WTC11 (cell line): ENCODE results near the gene FOXJ1. TPM values are rescaled to one million over a fixed set of nuclear protein-coding genes. Genes with fewer than 3 reads are reported as not detected.
A peak's percentile ranks its signal among the peaks of the same experiment; 100 is the strongest.

Experiments
- ATAC-seq: fragments of 200-7000 bp; cut with Tn5 transposase; 2 replicates; pipeline ENCODE4 v1.10.0; 2021; ENCODE audit warnings: mild to moderate bottlenecking, moderate library complexity
- CTCF ChIA-PET: fragments of 300-600 bp; sonication (Branson Sonifier 250); formaldehyde crosslinking; loops from one replicate; lab custom pipeline; 2021; ENCODE audit warnings: antibody characterized with exemption; lab: Charles Lee
- POLR2A ChIA-PET: fragments of 350-600 bp; sonication (Branson Sonifier 250); formaldehyde crosslinking; loops from one replicate; lab custom pipeline; 2021; ENCODE audit warnings: antibody characterized with exemption; lab: Charles Lee
- DNase-seq: peaks from one replicate; pipeline ENCODE4 v3.0.0; 2021; ENCODE audit warnings: low spot score
- H3K27ac Mint-ChIP-seq: 2 replicates; pipeline ENCODE4 v1.8.0; 2021; ENCODE audit warnings: mixed read lengths
- H3K27me3 Mint-ChIP-seq: 2 replicates; pipeline ENCODE4 v1.8.0; 2021; ENCODE audit warnings: low read depth, mild to moderate bottlenecking, moderate library complexity, mixed read lengths
- H3K36me3 Mint-ChIP-seq: 2 replicates; pipeline ENCODE4 v1.8.0; 2021; ENCODE audit warnings: mixed read lengths
- H3K4me1 Mint-ChIP-seq: 2 replicates; pipeline ENCODE4 v1.8.0; 2022; ENCODE audit warnings: mixed read lengths
- H3K4me3 Mint-ChIP-seq: 2 replicates; pipeline ENCODE4 v1.8.0; 2021; ENCODE audit warnings: mild to moderate bottlenecking, moderate library complexity, mixed read lengths
- H3K9me3 Mint-ChIP-seq: 2 replicates; pipeline ENCODE4 v1.8.0; 2021; ENCODE audit warnings: mixed read lengths
- AR ChIP-seq: fragments of 250-450 bp; sonication (Bioruptor Pico); IDR thresholded peaks from 2 replicates; pipeline ENCODE4 v1.9.0; 2021; ENCODE audit warnings: mild to moderate bottlenecking
- CREM ChIP-seq: sonication (generic); formaldehyde crosslinking; IDR thresholded peaks from 2 replicates; pipeline ENCODE4 v1.8.1; 2022; ENCODE audit warnings: mild to moderate bottlenecking, missing genetic modification reagents, moderate library complexity
- GABPB1 ChIP-seq: sonication (generic); formaldehyde crosslinking; IDR thresholded peaks from 2 replicates; pipeline ENCODE4 v1.8.1; 2023; ENCODE audit warnings: mild to moderate bottlenecking, missing genetic modification reagents
- NFATC4 ChIP-seq: fragments of 250-450 bp; sonication (Bioruptor Pico); IDR thresholded peaks from 2 replicates; pipeline ENCODE4 v1.9.0; 2021; ENCODE audit warnings: mild to moderate bottlenecking
- NR3C1 ChIP-seq: sonication (generic); formaldehyde crosslinking; conservative IDR thresholded peaks from 2 replicates; pipeline ENCODE4 v1.8.1; 2023; ENCODE audit warnings: low read depth, mild to moderate bottlenecking, missing genetic modification reagents
- OVOL2 ChIP-seq: fragments of 250-450 bp; sonication (Bioruptor Pico); IDR thresholded peaks from 2 replicates; pipeline ENCODE4 v1.9.0; 2021; ENCODE audit warnings: mild to moderate bottlenecking, borderline replicate concordance
- SMAD3 ChIP-seq: sonication (generic); formaldehyde crosslinking; IDR thresholded peaks from 2 replicates; pipeline ENCODE4 v1.8.0; 2022; ENCODE audit warnings: missing genetic modification reagents, mild to moderate bottlenecking, borderline replicate concordance
- STAT6 ChIP-seq: sonication (generic); formaldehyde crosslinking; conservative IDR thresholded peaks from 2 replicates; pipeline ENCODE4 v1.8.1; 2023; ENCODE audit warnings: mild to moderate bottlenecking, low read depth, missing genetic modification reagents, moderate library complexity
- TP53 ChIP-seq: sonication (generic); formaldehyde crosslinking; IDR thresholded peaks from 2 replicates; pipeline ENCODE4 v1.8.1; 2023; ENCODE audit warnings: mild to moderate bottlenecking, missing genetic modification reagents
- USF2 ChIP-seq: sonication (generic); formaldehyde crosslinking; IDR thresholded peaks from 2 replicates; pipeline ENCODE4 v1.8.1; 2023; ENCODE audit warnings: mild to moderate bottlenecking, missing genetic modification reagents, moderate library complexity
- ZNF121 ChIP-seq: sonication (generic); formaldehyde crosslinking; IDR thresholded peaks from 2 replicates; pipeline ENCODE4 v1.8.0; 2023; ENCODE audit warnings: missing genetic modification reagents
- total RNA-seq: library from RNA; stranded (reverse); gene quantifications from 3 replicates; pipeline ENCODE4 v1.2.3, GENCODE V29; 2021
- TF ChIP-seq, protein P1 (sequence below): sonication (generic); formaldehyde crosslinking; IDR thresholded peaks from 2 replicates; pipeline ENCODE4 v1.8.1; 2022; ENCODE audit warnings: low read depth, mild to moderate bottlenecking, moderate library complexity, missing genetic modification reagents, borderline replicate concordance
- TF ChIP-seq, protein P2 (sequence below): fragments of 200-600 bp; IDR thresholded peaks from 2 replicates; pipeline ENCODE4 v1.8.0; 2022; ENCODE audit warnings: antibody characterized with exemption
- TF ChIP-seq, protein P3 (sequence below): sonication (generic); formaldehyde crosslinking; IDR thresholded peaks from 2 replicates; pipeline ENCODE4 v1.8.1; 2022; ENCODE audit warnings: low read depth, missing genetic modification reagents, borderline replicate concordance
- TF ChIP-seq, protein P4 (sequence below): fragments of 250-450 bp; sonication (Bioruptor Pico); conservative IDR thresholded peaks from 2 replicates; pipeline ENCODE4 v1.9.0; 2021; ENCODE audit warnings: mild to moderate bottlenecking

The FOXJ1 gene
- total RNA-seq, 1 experiment from 2014 or later, result 11.8 TPM

GRCh38 chr17:76120658-76121008 lies 20.4 kb downstream of the FOXJ1 start (continued):
- TF ChIP-seq, protein P1, sequence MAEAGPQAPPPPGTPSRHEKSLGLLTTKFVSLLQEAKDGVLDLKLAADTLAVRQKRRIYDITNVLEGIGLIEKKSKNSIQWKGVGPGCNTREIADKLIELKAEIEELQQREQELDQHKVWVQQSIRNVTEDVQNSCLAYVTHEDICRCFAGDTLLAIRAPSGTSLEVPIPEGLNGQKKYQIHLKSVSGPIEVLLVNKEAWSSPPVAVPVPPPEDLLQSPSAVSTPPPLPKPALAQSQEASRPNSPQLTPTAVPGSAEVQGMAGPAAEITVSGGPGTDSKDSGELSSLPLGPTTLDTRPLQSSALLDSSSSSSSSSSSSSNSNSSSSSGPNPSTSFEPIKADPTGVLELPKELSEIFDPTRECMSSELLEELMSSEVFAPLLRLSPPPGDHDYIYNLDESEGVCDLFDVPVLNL (CRISPR knock-in tag), result no peak
- no peak for TF ChIP-seq NFATC4
- TF ChIP-seq, protein P2, sequence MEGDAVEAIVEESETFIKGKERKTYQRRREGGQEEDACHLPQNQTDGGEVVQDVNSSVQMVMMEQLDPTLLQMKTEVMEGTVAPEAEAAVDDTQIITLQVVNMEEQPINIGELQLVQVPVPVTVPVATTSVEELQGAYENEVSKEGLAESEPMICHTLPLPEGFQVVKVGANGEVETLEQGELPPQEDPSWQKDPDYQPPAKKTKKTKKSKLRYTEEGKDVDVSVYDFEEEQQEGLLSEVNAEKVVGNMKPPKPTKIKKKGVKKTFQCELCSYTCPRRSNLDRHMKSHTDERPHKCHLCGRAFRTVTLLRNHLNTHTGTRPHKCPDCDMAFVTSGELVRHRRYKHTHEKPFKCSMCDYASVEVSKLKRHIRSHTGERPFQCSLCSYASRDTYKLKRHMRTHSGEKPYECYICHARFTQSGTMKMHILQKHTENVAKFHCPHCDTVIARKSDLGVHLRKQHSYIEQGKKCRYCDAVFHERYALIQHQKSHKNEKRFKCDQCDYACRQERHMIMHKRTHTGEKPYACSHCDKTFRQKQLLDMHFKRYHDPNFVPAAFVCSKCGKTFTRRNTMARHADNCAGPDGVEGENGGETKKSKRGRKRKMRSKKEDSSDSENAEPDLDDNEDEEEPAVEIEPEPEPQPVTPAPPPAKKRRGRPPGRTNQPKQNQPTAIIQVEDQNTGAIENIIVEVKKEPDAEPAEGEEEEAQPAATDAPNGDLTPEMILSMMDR, result no peak
- TF ChIP-seq, protein P3, sequence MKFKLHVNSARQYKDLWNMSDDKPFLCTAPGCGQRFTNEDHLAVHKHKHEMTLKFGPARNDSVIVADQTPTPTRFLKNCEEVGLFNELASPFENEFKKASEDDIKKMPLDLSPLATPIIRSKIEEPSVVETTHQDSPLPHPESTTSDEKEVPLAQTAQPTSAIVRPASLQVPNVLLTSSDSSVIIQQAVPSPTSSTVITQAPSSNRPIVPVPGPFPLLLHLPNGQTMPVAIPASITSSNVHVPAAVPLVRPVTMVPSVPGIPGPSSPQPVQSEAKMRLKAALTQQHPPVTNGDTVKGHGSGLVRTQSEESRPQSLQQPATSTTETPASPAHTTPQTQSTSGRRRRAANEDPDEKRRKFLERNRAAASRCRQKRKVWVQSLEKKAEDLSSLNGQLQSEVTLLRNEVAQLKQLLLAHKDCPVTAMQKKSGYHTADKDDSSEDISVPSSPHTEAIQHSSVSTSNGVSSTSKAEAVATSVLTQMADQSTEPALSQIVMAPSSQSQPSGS (CRISPR knock-in tag), result no peak
- TF ChIP-seq CREM, result no peak
- TF ChIP-seq, protein P4, sequence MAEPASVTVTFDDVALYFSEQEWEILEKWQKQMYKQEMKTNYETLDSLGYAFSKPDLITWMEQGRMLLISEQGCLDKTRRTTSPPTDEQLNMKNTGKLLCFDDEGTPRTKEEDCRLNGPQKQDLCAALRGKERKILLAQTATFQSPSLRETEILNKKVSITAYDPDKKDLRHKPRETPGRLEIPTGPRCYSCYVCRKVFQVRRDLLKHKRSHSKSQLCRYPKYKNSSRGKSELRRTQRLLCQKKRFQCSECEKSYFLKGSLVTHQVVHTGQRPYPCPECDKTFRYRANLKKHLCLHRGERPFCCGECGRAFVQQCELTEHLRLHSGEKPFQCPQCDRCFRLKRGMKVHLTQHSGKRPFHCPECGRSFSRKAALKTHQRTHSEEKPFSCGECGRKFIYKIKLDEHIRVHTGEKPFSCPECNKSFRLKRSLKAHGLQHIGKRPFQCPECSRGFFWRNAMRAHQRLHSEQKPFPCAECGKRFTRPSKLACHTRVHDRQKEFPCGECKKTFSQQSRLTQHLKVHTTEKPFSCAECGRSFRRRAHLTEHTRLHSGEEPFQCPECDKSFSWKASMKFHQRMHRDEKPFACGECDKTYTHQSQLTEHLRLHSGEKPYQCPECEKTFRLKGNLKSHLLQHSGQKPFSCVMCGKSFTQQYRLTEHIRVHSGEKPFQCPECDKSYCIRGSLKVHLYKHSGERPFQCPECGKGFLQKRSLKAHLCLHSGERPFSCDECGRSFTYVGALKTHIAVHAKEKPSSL (CRISPR knock-in tag), result no peak
- TF ChIP-seq SMAD3 (CRISPR knock-in tag), result no peak

DNA sequence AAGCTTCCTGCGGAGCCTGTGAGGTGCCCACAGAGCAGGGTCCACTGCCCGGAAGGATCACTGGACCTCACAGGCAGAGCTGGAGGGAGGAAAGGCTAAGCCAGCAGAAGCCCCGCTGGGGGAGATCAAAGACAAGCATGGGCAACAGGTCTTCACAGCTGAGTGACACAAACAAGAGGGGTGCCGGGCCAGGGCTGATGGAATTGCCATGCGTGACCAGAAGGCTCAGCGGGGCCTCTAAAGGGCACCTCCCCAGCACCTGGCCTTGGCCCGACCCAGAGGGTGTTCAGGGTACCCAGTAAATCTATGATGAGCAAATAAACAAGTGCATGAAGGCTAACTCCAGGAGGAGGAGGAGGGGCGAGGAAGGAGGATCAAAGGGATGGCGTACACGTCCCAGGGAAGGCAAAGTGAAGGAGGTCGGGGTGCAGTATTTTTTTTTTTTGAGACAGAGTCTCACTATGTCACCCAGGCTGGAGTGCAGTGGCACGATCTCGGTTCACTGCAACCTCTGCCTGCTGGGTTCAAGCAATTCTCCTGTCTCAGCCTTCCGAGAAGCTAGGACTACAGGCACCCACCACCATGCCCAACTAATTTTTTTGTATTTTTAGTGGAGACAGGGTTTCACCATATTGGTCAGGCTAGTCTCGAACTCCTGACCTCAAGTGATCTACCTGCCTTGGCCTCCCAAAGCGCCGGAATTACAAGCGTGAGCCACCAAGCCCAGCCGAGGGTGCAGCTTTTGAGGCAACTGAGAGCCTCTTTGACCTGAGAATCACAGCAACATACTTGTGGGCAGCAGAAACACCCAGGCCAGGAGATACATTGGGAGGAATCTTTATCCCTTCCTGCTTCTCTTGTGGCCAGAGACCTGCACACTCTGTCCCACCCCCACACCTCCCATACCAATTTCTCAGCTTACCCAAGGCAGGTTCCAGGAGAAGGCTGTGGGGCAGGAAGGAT lies 21.4 kb downstream of the FOXJ1 start:
- no peak for ATAC-seq
- ChIA-PET CTCF (interaction anchor here (0.6 to 10.4 kb wide), 13 partner anchors 13 to 180 kb away, joined by 3 to 176 read pairs (median 13); partner anchors contain the start of gene FOXJ1), POLR2A (interaction anchor here (1.2 to 1.8 kb wide), 2 partner anchors 13 kb away, joined by 3 to 5 read pairs; no protein-coding TSS in a partner anchor)
- Mint-ChIP-seq H3K4me3 (no peak overlapping the region), H3K9me3 (no peaks in the 10 kb centered on the region), H3K4me1 (peaks cover 27% of the 10 kb centered on the region), H3K36me3 (no peaks in the 10 kb centered on the region), H3K27me3 (no peaks in the 10 kb centered on the region; the same call in 1 of the 2 replicates), H3K27ac (no peak overlapping the region)
- DNase-seq, result no peak
- TF ChIP-seq GABPB1 (0 out of 2 replicates have a peak, but pooled peaks have one; percentile 38), NR3C1 (no peak)

DNA sequence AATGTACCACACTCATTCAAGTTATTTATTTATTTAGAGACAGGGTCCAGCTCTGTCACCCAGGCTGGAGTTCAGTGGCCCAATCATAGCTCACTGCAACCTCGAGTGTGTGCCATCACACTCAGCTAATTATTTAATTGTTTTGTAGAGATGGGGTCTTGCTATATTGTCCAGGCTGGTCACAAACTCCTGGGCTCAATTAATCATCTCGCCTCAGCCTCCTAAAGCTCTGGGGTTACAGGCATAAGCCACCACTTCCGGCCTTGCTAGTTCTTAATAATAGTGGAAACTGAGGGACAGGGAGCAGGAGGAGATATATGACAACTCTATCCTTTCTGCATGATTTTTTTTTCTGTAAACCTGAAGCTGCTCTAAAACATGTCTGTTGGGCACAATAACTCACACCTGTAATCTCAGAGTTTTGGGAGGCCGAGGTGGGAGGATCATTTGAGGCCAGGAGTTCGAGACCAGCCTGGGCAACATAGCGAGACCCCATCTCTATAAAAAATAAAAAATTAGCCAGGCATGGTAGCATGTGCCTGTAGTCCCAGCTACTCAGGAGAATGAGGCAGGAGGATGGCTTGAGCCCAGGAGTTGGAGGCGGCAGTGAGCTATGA lies 25.8 kb downstream of the FOXJ1 start:
- Mint-ChIP-seq H3K4me3 (no peak overlapping the region), H3K27me3 (no peaks in the 10 kb centered on the region), H3K9me3 (peaks cover 5% of the 10 kb centered on the region), H3K36me3 (no peaks in the 10 kb centered on the region; the same call in 1 of the 2 replicates), H3K27ac (no peak overlapping the region), H3K4me1 (peaks cover 14% of the 10 kb centered on the region)
- ChIA-PET POLR2A (no interaction called here), CTCF (interaction anchor here (1.0 kb wide), 1 partner anchor 115 kb away, joined by 3 read pairs; the partner anchor contains the start of gene CDK3)
- DNase-seq (no peak), ATAC-seq (no peak)
- TF ChIP-seq ZNF121 (CRISPR knock-in tag) (no peak; the same call in none of the 2 replicates), USF2 (CRISPR knock-in tag) (no peak), AR (CRISPR knock-in tag) (no peak), TP53 (no peak), STAT6 (CRISPR knock-in tag) (no peak), OVOL2 (CRISPR knock-in tag) (no peak)
